K562 (cell line): ENCODE data around the gene DHRS13. TPM values are rescaled to one million over a fixed set of nuclear protein-coding genes. Genes with fewer than 3 reads are reported as not detected.

Experiments
- ADNP ChIP-seq: fragments of 200-800 bp; sonication (Bioruptor generic); IDR thresholded peaks from 2 replicates; pipeline ENCODE4 v1.6.1; 2016; ENCODE audit warnings: missing genetic modification characterization, missing compliant biosample characterization
- ATF3 ChIP-seq, 2 experiments: fragments of 450-650 bp in 1 of 2; sonication (generic) in 1 of 2; formaldehyde crosslinking in 1 of 2; IDR thresholded peaks in 1 of 2; conservative IDR thresholded peaks in 1 of 2; 2 replicates each; pipeline versions ENCODE4 v1.6.1 to v1.8.1; 2016 to 2023; ENCODE audit warnings: mild to moderate bottlenecking in 2 of 2, moderate library complexity in 2 of 2, inconsistent platforms in 1 of 2, missing genetic modification reagents in 1 of 2
- ATF7 ChIP-seq: fragments of 450-650 bp; IDR thresholded peaks from 2 replicates; pipeline ENCODE4 v1.7.1; 2014; ENCODE audit warnings: mild to moderate bottlenecking, moderate library complexity
- BHLHE40 ChIP-seq: IDR thresholded peaks from 2 replicates; pipeline ENCODE4 v1.6.1; 2011; ENCODE audit warnings: low read length, improper control_type of control experiment
- BRD4 ChIP-seq: fragments of 200-600 bp; sonication (generic); IDR thresholded peaks from 2 replicates; pipeline ENCODE4 v1.6.1; 2017; ENCODE audit warnings: inconsistent platforms
- CBFA2T2 ChIP-seq: fragments of 450-650 bp; conservative IDR thresholded peaks from 2 replicates; pipeline ENCODE4 v1.6.1; 2017; ENCODE audit warnings: mild to moderate bottlenecking
- HDAC1 ChIP-seq, 2 experiments: fragments of 450-650 bp; IDR thresholded peaks; 2 replicates each; pipeline ENCODE4 v1.6.1; 2016 to 2017; ENCODE audit warnings: inconsistent platforms in 1 of 2, mild to moderate bottlenecking in 1 of 2, moderate library complexity in 1 of 2
- JUN ChIP-seq, 2 experiments: sonication (generic) in 1 of 2; formaldehyde crosslinking in 1 of 2; IDR thresholded peaks; 2 replicates each; pipeline versions ENCODE4 v1.6.1 to v1.8.0; 2012 to 2022; ENCODE audit warnings: borderline replicate concordance in 2 of 2, mild to moderate bottlenecking in 2 of 2, improper control_type of control experiment in 1 of 2, low read depth in 1 of 2, low read length in 1 of 2, missing genetic modification reagents in 1 of 2
- L3MBTL2 ChIP-seq: fragments of 450-650 bp; IDR thresholded peaks from 2 replicates; pipeline ENCODE4 v1.6.1; 2016; ENCODE audit warnings: mild to moderate bottlenecking, moderate library complexity
- MTA3 ChIP-seq: fragments of 450-650 bp; formaldehyde crosslinking; IDR thresholded peaks from 2 replicates; pipeline ENCODE4 v1.6.1; 2017; ENCODE audit warnings: mild to moderate bottlenecking, borderline replicate concordance
- NFYB ChIP-seq: IDR thresholded peaks from 2 replicates; pipeline ENCODE4 v1.6.1; 2011; ENCODE audit warnings: mild to moderate bottlenecking, moderate library complexity; ENCODE audit not compliant: insufficient read length; ENCODE audit errors: extremely low read depth
- NR2C1 ChIP-seq, 2 experiments: fragments of 450-650 bp; IDR thresholded peaks; 2 replicates each; pipeline ENCODE4 v1.6.1; 2017; ENCODE audit warnings: mild to moderate bottlenecking in 2 of 2, antibody characterized with exemption in 1 of 2, inconsistent platforms in 1 of 2, missing compliant biosample characterization in 1 of 2, missing genetic modification characterization in 1 of 2
- NRF1 ChIP-seq, 2 experiments: fragments of 450-650 bp; IDR thresholded peaks in 1 of 2; conservative IDR thresholded peaks in 1 of 2; 2 replicates each; pipeline ENCODE4 v1.6.1; 2014; ENCODE audit warnings: mild to moderate bottlenecking in 2 of 2
- PBX2 ChIP-seq, 2 experiments: IDR thresholded peaks in 1 of 2; conservative IDR thresholded peaks in 1 of 2; 2 replicates each; pipeline ENCODE4 v1.6.1; 2016; ENCODE audit warnings: low read depth in 2 of 2, mild to moderate bottlenecking in 1 of 2, missing compliant biosample characterization in 1 of 2, missing genetic modification characterization in 1 of 2, moderate library complexity in 1 of 2
- SMAD1 ChIP-seq: fragments of 150-350 bp; IDR thresholded peaks from 2 replicates; pipeline ENCODE4 v1.6.1; 2014; ENCODE audit warnings: low read length, low read depth; ENCODE audit not compliant: partially characterized antibody
- ZC3H8 ChIP-seq: fragments of 450-650 bp; IDR thresholded peaks from 2 replicates; pipeline ENCODE4 v1.6.1; 2017
- ZNF395 ChIP-seq: fragments of 200-800 bp; sonication (Bioruptor generic); IDR thresholded peaks from 2 replicates; pipeline ENCODE4 v1.6.1; 2017; ENCODE audit warnings: missing genetic modification characterization, missing compliant biosample characterization
- ZNF592 ChIP-seq: fragments of 450-650 bp; IDR thresholded peaks from 2 replicates; pipeline ENCODE4 v1.6.1; 2017; ENCODE audit warnings: antibody characterized with exemption, mild to moderate bottlenecking
- polyA plus RNA-seq, 8 experiments: library from polyadenylated mRNA; depleted of rRNA in 4 of 8; stranded (reverse) in 5 of 8; unstranded in 3 of 8; fragments of >200 nt; fragmentation: Nextera tagmentation in 2 of 8; fragmentation: Illumina TruSeq in 1 of 8; extraction: Ambion mirVana in 2 of 8; extraction: Trizol in 1 of 8; gene quantifications; 2 replicates each; pipeline versions ENCODE4 v1.2.1 to v1.2.3, GENCODE V29; 2011 to 2014; ENCODE audit warnings: inconsistent platforms in 1 of 8, missing spikeins in 1 of 8
- total RNA-seq, 7 experiments: library from RNA; depleted of rRNA in 6 of 7; stranded (reverse); fragments of >200 nt in 6 of 7; fragmentation: Illumina TruSeq in 2 of 7; extraction: Trizol in 2 of 7; gene quantifications; 2 replicates each; pipeline versions ENCODE4 v1.2.1 to v1.2.3, GENCODE V29; 2011 to 2021; ENCODE audit warnings: low replicate concordance in 1 of 7

The DHRS13 gene
- total and polyA plus RNA-seq, 9 of the 15 experiments (the other 6 are each of a cell fraction or from before 2014, with no cell fraction given), result 0.32 to 52.3 (median 34.3) TPM; not detected in 1

- TF ChIP-seq NRF1 (conservative IDR thresholded peaks at IDR 0.05 in 1 of 2, IDR thresholded peaks at IDR 0.05 in 1 of 2) (peak in 1 of 2 experiments; percentile 38; a peak in 2 of 4 replicates), NFYB (peak; percentile 98), MTA3 (peak; percentile 52; the same call in 1 of the 2 replicates), L3MBTL2 (peak; percentile 92), ZNF592 (peak; percentile 93), SMAD1 (peak; percentile 30), ATF3 (IDR thresholded peaks at IDR 0.05) (peak; percentile 82), ATF3 (CRISPR knock-in tag; conservative IDR thresholded peaks at IDR 0.05) (no peak), BRD4 (no peak), PBX2 (CRISPR knock-in tag; IDR thresholded peaks at IDR 0.05; ENCODE audit: low read depth) (no peak), PBX2 (tag; conservative IDR thresholded peaks at IDR 0.05; ENCODE audit: low read depth) (no peak), ATF7 (peak; percentile 95), HDAC1 (IDR thresholded peaks at IDR 0.05) (peak in 1 of 2 experiments; percentile 71; a peak in 2 of 4 replicates), ZNF395 (CRISPR knock-in tag) (peak; percentile 64; the same call in 1 of the 2 replicates), ADNP (tag) (no peak), JUN (IDR thresholded peaks at IDR 0.05; ENCODE audit: borderline replicate concordance, low read depth, low read length) (peak; percentile 76; the same call in 1 of the 2 replicates), JUN (CRISPR knock-in tag; IDR thresholded peaks at IDR 0.05; ENCODE audit: borderline replicate concordance) (no peak), BHLHE40 (peak; percentile 63), ZC3H8 (no peak), NR2C1 (IDR thresholded peaks at IDR 0.05) (peak; percentile 68), NR2C1 (tag; IDR thresholded peaks at IDR 0.05) (peak; percentile 67), CBFA2T2 (peak; percentile 76)
These were observed 42.5 kb downstream of the DHRS13 start (continued) for GRCh38 chr17:28860363-28860808.
